WTC11 (cell line): ENCODE measurements around the gene SERPINF2.

Source experiments
- JUN ChIP-seq: sonication (generic); formaldehyde crosslinking; IDR thresholded peaks from 2 replicates; pipeline ENCODE4 v1.8.0; 2023; ENCODE audit warnings: mild to moderate bottlenecking, missing genetic modification reagents
- ZNF232 ChIP-seq: sonication (generic); formaldehyde crosslinking; IDR thresholded peaks from 2 replicates; pipeline ENCODE4 v1.8.0; 2022; ENCODE audit warnings: mild to moderate bottlenecking, missing genetic modification reagents
- TF ChIP-seq, protein P1 (sequence below): fragments of 200-600 bp; IDR thresholded peaks from 2 replicates; pipeline ENCODE4 v1.8.0; 2022; ENCODE audit warnings: antibody characterized with exemption
- TF ChIP-seq, protein P2 (sequence below): sonication (generic); formaldehyde crosslinking; IDR thresholded peaks from 2 replicates; pipeline ENCODE4 v1.8.1; 2023; ENCODE audit warnings: mild to moderate bottlenecking, missing genetic modification reagents
- TF ChIP-seq, protein P3 (sequence below): sonication (generic); formaldehyde crosslinking; IDR thresholded peaks from 2 replicates; pipeline ENCODE4 v1.8.0; 2022; ENCODE audit warnings: mild to moderate bottlenecking, missing genetic modification reagents

DNA sequence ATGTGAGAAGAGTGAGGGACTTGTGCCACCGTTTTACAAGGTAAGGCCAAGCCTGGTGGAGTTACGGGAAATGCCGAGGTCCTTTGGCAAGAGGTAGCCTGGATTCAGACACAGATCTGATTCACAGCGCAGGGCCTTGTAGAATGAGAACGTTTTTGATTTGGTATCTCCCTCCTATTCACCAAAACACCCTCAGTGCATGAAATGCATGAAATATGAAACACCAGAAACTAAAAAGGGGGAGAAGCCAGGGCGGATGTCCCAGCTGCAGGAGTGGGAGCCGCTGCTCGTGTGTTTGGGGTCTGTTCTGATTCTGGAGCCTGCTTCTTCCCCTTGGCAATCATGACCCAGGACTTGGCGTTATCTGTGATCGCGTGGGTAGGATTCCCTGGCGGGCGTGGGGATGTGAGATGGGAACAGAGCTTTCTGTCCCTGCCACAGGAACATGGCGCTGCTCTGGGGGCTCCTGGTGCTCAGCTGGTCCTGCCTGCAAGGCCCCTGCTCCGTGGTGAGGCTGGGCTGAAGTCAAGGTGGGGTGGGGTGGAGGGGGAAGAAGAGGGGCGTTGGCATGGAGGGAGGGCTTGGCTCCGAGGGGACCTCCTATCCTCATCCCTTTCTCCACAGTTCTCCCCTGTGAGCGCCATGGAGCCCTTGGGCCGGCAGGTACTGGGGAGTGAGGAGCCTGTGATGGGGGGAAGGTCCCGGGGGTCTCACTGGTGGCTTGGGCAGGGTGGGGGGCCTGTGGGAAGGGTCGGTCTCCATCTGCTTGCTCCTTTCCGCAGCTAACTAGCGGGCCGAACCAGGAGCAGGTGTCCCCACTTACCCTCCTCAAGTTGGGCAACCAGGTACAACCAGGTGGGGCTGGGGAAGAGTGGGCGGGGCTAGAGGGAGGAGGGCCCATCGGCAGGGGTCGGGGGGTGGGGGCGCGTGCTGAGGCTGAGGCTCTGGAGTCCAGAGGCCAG lies 2.2 kb downstream of the SERPINF2 start:
- TF ChIP-seq, protein P1, sequence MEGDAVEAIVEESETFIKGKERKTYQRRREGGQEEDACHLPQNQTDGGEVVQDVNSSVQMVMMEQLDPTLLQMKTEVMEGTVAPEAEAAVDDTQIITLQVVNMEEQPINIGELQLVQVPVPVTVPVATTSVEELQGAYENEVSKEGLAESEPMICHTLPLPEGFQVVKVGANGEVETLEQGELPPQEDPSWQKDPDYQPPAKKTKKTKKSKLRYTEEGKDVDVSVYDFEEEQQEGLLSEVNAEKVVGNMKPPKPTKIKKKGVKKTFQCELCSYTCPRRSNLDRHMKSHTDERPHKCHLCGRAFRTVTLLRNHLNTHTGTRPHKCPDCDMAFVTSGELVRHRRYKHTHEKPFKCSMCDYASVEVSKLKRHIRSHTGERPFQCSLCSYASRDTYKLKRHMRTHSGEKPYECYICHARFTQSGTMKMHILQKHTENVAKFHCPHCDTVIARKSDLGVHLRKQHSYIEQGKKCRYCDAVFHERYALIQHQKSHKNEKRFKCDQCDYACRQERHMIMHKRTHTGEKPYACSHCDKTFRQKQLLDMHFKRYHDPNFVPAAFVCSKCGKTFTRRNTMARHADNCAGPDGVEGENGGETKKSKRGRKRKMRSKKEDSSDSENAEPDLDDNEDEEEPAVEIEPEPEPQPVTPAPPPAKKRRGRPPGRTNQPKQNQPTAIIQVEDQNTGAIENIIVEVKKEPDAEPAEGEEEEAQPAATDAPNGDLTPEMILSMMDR: no peak
- no peak for TF ChIP-seq JUN (CRISPR knock-in tag)
- TF ChIP-seq, protein P2, sequence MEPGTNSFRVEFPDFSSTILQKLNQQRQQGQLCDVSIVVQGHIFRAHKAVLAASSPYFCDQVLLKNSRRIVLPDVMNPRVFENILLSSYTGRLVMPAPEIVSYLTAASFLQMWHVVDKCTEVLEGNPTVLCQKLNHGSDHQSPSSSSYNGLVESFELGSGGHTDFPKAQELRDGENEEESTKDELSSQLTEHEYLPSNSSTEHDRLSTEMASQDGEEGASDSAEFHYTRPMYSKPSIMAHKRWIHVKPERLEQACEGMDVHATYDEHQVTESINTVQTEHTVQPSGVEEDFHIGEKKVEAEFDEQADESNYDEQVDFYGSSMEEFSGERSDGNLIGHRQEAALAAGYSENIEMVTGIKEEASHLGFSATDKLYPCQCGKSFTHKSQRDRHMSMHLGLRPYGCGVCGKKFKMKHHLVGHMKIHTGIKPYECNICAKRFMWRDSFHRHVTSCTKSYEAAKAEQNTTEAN (CRISPR knock-in tag): no peak
- TF ChIP-seq, protein P3, sequence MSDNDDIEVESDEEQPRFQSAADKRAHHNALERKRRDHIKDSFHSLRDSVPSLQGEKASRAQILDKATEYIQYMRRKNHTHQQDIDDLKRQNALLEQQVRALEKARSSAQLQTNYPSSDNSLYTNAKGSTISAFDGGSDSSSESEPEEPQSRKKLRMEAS (CRISPR knock-in tag): no peak
- TF ChIP-seq ZNF232 (CRISPR knock-in tag): no peak
